ENCODE results near the gene ROCK1. TPM values are rescaled to one million over a fixed set of nuclear protein-coding genes. Genes with fewer than 3 reads are reported as not detected.

ROCK1 gene
- total and polyA plus RNA-seq, 4 donors, result 7.4 to 28.7 (median 18.7) TPM

GRCh38 chr18:21099442-21099841 is 12.2 kb downstream of the ROCK1 start (continued):
- no peak for TF ChIP-seq YY1 (IDR thresholded peaks at IDR 0.05)
- TF ChIP-seq HNF4A (conservative IDR thresholded peaks at IDR 0.05), result no peak
- TF ChIP-seq CTCF (IDR thresholded peaks at IDR 0.05; ENCODE audit: low read depth, low read length, missing input control), result no peak
- TF ChIP-seq MAX (IDR thresholded peaks at IDR 0.05), result no peak

GRCh38 chr18:21096760-21097159 is 14.9 kb downstream of the ROCK1 start:
- no peak for DNase-seq (ENCODE audit: low spot score)
- H3K4me1 ChIP-seq (ENCODE audit: control insufficient read depth in 4 of 4, insufficient read depth in 4 of 4, low read length in 3 of 4), result peaks cover 2 to 12% (median 5%) of the 10 kb centered on the region in 4 donors
- H3K9me3 ChIP-seq (ENCODE audit: control insufficient read depth in 4 of 4, low read length in 3 of 4), result no peaks in the 10 kb centered on the region
- H3K27ac ChIP-seq (ENCODE audit: low read depth in 1 of 2, low read length in 2 of 2), result no peak overlapping the region
- H3K4me3 ChIP-seq (ENCODE audit: low read depth in 1 of 3, low read length in 3 of 3), result no peak overlapping the region
- no peaks in the 10 kb centered on the region for H3K27me3 ChIP-seq (ENCODE audit: control insufficient read depth in 4 of 4, insufficient read depth in 4 of 4, low read length in 3 of 4)
- TF ChIP-seq HNF4A (conservative IDR thresholded peaks at IDR 0.05) (no peak), EGR1 (IDR thresholded peaks at IDR 0.05; ENCODE audit: low read depth in 2 of 2) (no peak), MAX (IDR thresholded peaks at IDR 0.05) (no peak), ATF3 (IDR thresholded peaks at IDR 0.05) (no peak), FOXA1 (IDR thresholded peaks at IDR 0.05) (no peak), YY1 (IDR thresholded peaks at IDR 0.05) (no peak)
- WGBS, result 98% methylated on average over 2 of the region's 2 CpGs
- no peaks in the 10 kb centered on the region for H3K36me3 ChIP-seq (ENCODE audit: control insufficient read depth in 4 of 4, insufficient read depth in 3 of 4, low read depth in 1 of 4, low read length in 3 of 4)
- no peak overlapping the region for H3K9ac ChIP-seq (ENCODE audit: low read depth in 1 of 2, low read length in 2 of 2)

- TF ChIP-seq SP1 (IDR thresholded peaks at IDR 0.05) (no peak), TAF1 (conservative IDR thresholded peaks at IDR 0.05) (no peak), MAX (IDR thresholded peaks at IDR 0.05) (no peak), FOXA1 (IDR thresholded peaks at IDR 0.05) (no peak), ZBTB33 (IDR thresholded peaks at IDR 0.05) (no peak), CTCF (IDR thresholded peaks at IDR 0.05; ENCODE audit: low read depth, low read length, missing input control) (no peak), JUND (IDR thresholded peaks at IDR 0.05) (no peak), HNF4A (conservative IDR thresholded peaks at IDR 0.05) (peak in 1 of 2 donors; percentile 21)
- H3K4me1 ChIP-seq (ENCODE audit: control insufficient read depth in 4 of 4, insufficient read depth in 4 of 4, low read length in 3 of 4), result peaks cover 2 to 10% (median 5%) of the 10 kb centered on the region in 4 donors
- no peaks in the 10 kb centered on the region for H3K36me3 ChIP-seq (ENCODE audit: control insufficient read depth in 4 of 4, insufficient read depth in 3 of 4, low read depth in 1 of 4, low read length in 3 of 4)
- H3K27me3 ChIP-seq (ENCODE audit: control insufficient read depth in 4 of 4, insufficient read depth in 4 of 4, low read length in 3 of 4), result no peaks in the 10 kb centered on the region
- no peak overlapping the region for H3K9ac ChIP-seq (ENCODE audit: low read depth in 1 of 2, low read length in 2 of 2)
- no peak overlapping the region for H3K27ac ChIP-seq (ENCODE audit: low read depth in 1 of 2, low read length in 2 of 2)
- DNase-seq (ENCODE audit: low spot score), result no peak
- H3K9me3 ChIP-seq (ENCODE audit: control insufficient read depth in 4 of 4, low read length in 3 of 4), result no peaks in the 10 kb centered on the region
- WGBS, result 61% methylated on average over 3 of the region's 3 CpGs
- no peak overlapping the region for H3K4me3 ChIP-seq (ENCODE audit: low read depth in 1 of 3, low read length in 3 of 3)
These were observed 18.5 kb downstream of the ROCK1 start for GRCh38 chr18:21093133-21093532.

All from liver (tissue), 9 donors.